Naive thymus-derived CD8-positive, alpha-beta T cell (primary cell): ENCODE results near the gene HS6ST3. TPM values are rescaled to one million over a fixed set of nuclear protein-coding genes. Genes with fewer than 3 reads are reported as not detected.
"Not testable (repeated sequence)": the region's sequence is repeated elsewhere in the genome, so short reads cannot be mapped to it uniquely, and the experiment has no call there.

Source experiments
- ATAC-seq, 2 donors: fragments of 150-1000 bp; cut with Tn5 transposase in 1 of 2; sonication (Bioruptor Pico), chemical (Tn5 transposase) in 1 of 2; 1 replicate in 1 of 2; 2 replicates in 1 of 2; pipeline ENCODE4 v1.10.0; 2021; ENCODE audit warnings: mild to moderate bottlenecking in 2 of 2, moderate library complexity in 2 of 2
- POLR2A ChIA-PET: fragments of 350-600 bp; sonication (Branson Sonifier 250); formaldehyde crosslinking; loops from one replicate; lab custom pipeline; 2021; ENCODE audit warnings: antibody characterized with exemption; lab: Charles Lee
- DNase-seq, 10 donors: peaks; one replicate each; pipeline versions ENCODE4 v3.0.0 to v3.0.0-alpha.2; 2020 to 2022
- H3K27ac Mint-ChIP-seq, 10 donors: one replicate each; pipeline ENCODE4 v1.8.0; 2020 to 2022; ENCODE audit warnings: mild to moderate bottlenecking in 10 of 10, mixed read lengths in 10 of 10, moderate library complexity in 4 of 10, inconsistent platforms in 1 of 10
- H3K27me3 Mint-ChIP-seq, 5 donors: one replicate each; pipeline ENCODE4 v1.8.0; 2021 to 2022; ENCODE audit warnings: mixed read lengths in 5 of 5
- H3K36me3 Mint-ChIP-seq, 3 donors: one replicate each; pipeline ENCODE4 v1.8.0; 2020 to 2022; ENCODE audit warnings: mixed read lengths in 3 of 3, mild to moderate bottlenecking in 2 of 3, inconsistent platforms in 1 of 3
- H3K4me1 Mint-ChIP-seq, 4 donors: one replicate each; pipeline ENCODE4 v1.8.0; 2021 to 2022; ENCODE audit warnings: mixed read lengths in 4 of 4
- H3K4me3 Mint-ChIP-seq, 10 donors: one replicate each; pipeline ENCODE4 v1.8.0; 2020 to 2022; ENCODE audit warnings: mild to moderate bottlenecking in 10 of 10, mixed read lengths in 10 of 10, moderate library complexity in 6 of 10, inconsistent platforms in 1 of 10
- H3K9me3 Mint-ChIP-seq, 9 donors: one replicate each; pipeline ENCODE4 v1.8.0; 2020 to 2022; ENCODE audit warnings: mixed read lengths in 9 of 9, mild to moderate bottlenecking in 3 of 9, inconsistent platforms in 1 of 9, moderate library complexity in 1 of 9
- polyA plus RNA-seq, 3 donors: library from polyadenylated mRNA; unstranded; fragments of 300-500 nt; fragmentation: Illumina TruSeq; gene quantifications; one replicate each; pipeline ENCODE4 v1.2.3, GENCODE V29; 2021
- total RNA-seq, 8 experiments: library from RNA in 2 of 8; stranded (reverse) in 2 of 8; gene quantifications; one replicate each; pipeline ENCODE4 v1.2.3 and lab custom pipeline; 2021 to 2026

HS6ST3 gene
- total and polyA plus RNA-seq, 5 experiments from 2014 or later, result not detected

DNA sequence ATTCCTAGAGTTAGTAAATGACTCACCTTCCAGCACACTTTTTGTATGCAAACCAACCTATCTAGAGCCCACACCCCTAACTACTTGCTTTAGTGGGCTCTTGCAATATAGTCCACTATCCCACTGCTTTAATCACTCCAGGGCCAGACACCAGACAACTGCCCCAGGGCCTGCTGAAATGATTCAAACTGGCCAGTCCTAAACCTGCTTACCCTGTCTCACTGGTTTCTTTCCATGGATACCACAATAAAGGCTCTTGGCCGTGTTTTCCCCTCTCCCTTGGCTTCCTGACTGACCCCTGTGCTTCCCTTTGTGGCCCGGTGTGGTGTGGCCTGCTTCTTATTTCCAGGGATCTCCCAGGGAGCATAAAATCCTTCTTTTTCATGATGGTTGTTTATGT lies 14.6 kb downstream of the HS6ST3 start:
- H3K4me1 Mint-ChIP-seq, result no peaks in the 10 kb centered on the region
- H3K27me3 Mint-ChIP-seq, result peaks cover 0 to 20% (median 0%) of the 10 kb centered on the region in 5 donors
- H3K36me3 Mint-ChIP-seq, result peaks cover 0 to 16% (median 0%) of the 10 kb centered on the region in 3 donors
- DNase-seq (no peak), ATAC-seq (no peak)
- H3K27ac Mint-ChIP-seq, result no peak overlapping the region
- POLR2A ChIA-PET, result no interaction called here
- no peak overlapping the region for H3K4me3 Mint-ChIP-seq
- H3K9me3 Mint-ChIP-seq, result peaks cover 13 to 39% (median 18%) of the 10 kb centered on the region in 9 donors

DNA sequence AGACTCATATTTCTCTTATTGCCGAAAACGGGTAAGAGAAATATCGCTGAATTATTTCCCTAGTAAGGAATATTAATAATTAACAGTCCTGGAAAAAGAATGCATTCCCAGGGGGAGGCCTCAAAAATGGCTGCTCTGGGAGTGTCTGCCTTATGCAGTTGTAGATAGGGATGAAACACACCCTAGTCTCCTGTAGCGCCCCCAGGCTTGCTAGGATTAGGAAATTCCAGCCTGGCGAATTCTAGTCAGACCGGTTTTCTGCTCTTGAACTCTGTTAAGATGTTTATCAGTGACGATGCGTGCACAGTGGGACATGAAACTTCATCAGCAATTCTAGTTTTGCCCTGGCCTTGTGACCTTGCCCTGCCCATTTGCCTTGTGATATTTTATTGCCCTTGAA lies 18.2 kb downstream of the HS6ST3 start:
- H3K4me1 Mint-ChIP-seq, H3K27ac Mint-ChIP-seq, POLR2A ChIA-PET, H3K4me3 Mint-ChIP-seq, DNase-seq, ATAC-seq: not testable (repeated sequence)
- H3K9me3 Mint-ChIP-seq, result peaks cover 17 to 48% (median 22%) of the 10 kb centered on the region in 9 donors
- H3K36me3 Mint-ChIP-seq, result peaks cover 0 to 20% (median 0%) of the 10 kb centered on the region in 3 donors
- H3K27me3 Mint-ChIP-seq, result peaks cover 0 to 17% (median 0%) of the 10 kb centered on the region in 5 donors

DNA sequence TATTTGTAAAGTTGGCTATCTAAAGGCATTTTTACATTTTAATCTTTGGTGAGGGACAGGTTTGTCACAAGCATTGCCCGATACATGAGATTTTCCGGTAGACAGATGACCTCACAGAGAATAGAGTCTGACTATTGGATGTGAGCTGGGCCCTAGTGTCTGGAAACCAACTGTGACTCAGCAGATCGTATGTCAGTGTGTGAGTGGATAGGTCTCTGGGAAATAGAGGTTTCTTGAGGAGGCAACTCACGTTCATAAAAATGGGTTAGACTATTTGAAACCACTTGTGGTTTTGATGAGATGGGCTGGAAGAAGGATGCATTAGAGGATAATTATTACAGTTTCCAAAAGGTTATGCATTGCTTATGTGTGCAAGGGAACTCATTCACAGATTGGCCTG lies 19.2 kb downstream of the HS6ST3 start:
- no peak for DNase-seq
- H3K36me3 Mint-ChIP-seq, result peaks cover 0 to 20% (median 0%) of the 10 kb centered on the region in 3 donors
- peaks cover 17 to 48% (median 22%) of the 10 kb centered on the region in 9 donors for H3K9me3 Mint-ChIP-seq

DNA sequence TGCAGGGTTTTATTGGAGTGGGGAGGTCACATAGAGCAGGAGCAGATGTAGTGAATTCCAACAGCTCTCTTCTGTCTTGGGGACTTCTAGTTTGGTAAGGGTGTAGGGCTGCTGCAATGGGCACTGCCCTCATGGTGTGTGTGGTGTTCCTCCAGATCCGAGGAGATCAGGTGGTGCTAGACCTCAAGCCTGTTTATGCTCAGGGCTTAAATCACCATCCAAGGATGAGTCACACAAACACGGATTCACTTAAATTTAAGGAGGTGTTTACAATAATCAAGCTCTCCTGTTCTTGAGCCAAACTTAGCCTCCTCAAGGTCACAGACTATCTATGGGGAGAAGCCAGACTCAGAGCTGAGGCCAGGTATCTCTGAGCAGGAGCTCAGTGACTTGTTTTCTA lies 23.0 kb downstream of the HS6ST3 start:
- POLR2A ChIA-PET, result no interaction called here
- Mint-ChIP-seq H3K4me1 (no peaks in the 10 kb centered on the region), H3K4me3 (no peak overlapping the region), H3K27me3 (peaks cover 0 to 3% (median 0%) of the 10 kb centered on the region in 5 donors), H3K36me3 (peaks cover 0 to 9% (median 0%) of the 10 kb centered on the region in 3 donors), H3K9me3 (peaks cover 9 to 24% (median 16%) of the 10 kb centered on the region in 9 donors), H3K27ac (no peak overlapping the region)
- DNase-seq (no peak), ATAC-seq (no peak)

More for the DNA sequence above, 19.2 kb downstream of the HS6ST3 start:
- Mint-ChIP-seq H3K27ac (no peak overlapping the region), H3K4me3 (no peak overlapping the region), H3K4me1 (no peaks in the 10 kb centered on the region), H3K27me3 (peaks cover 0 to 17% (median 0%) of the 10 kb centered on the region in 5 donors)
- ATAC-seq, result no peak
- POLR2A ChIA-PET, result no interaction called here

DNA sequence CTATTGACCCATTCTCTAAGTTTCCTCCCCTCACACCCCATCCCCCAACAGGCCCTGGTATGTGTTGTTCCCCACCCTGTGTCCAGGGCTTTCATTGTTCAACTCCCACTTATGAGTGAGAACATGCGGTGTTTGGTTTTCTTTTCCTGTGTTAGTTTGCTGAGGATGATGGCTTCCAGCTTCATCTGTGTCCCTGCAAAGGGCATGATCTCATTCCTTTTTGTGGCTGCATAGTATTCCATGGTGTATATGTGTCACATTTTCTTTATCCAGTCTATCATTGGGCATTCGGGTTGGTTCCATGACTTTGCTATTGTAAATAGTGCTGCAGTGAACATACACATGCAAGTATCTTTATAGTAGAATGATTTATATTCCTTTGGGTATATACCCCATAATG lies 25.5 kb downstream of the HS6ST3 start:
- H3K4me1 Mint-ChIP-seq, H3K27ac Mint-ChIP-seq, H3K36me3 Mint-ChIP-seq, H3K9me3 Mint-ChIP-seq, H3K4me3 Mint-ChIP-seq, ATAC-seq, DNase-seq, H3K27me3 Mint-ChIP-seq, POLR2A ChIA-PET: not testable (repeated sequence)

DNA sequence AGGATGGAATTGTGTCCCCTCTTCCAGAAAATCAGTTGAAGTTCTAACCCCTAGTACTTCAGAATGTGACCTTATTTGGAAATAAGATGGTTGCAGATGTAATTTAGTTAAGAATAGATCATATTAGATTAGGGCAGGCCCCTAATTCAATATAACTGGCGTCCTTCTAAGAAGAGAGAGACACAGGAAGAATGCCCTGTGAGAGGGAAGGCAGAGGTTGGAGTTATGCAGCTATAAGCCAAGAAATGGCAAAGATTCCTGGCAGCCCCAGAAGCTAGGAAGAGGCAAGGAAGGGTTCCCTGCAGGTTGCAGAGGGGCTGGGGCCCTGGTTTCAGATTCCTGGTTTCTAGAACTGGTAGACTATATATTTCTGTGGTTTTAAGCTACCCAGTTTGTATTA lies 30.0 kb downstream of the HS6ST3 start:
- Mint-ChIP-seq H3K27ac (no peak overlapping the region), H3K9me3 (peaks cover 0 to 10% (median 0%) of the 10 kb centered on the region in 9 donors), H3K36me3 (no peaks in the 10 kb centered on the region), H3K4me3 (no peak overlapping the region), H3K27me3 (peaks cover 0 to 4% (median 0%) of the 10 kb centered on the region in 5 donors), H3K4me1 (no peaks in the 10 kb centered on the region)
- POLR2A ChIA-PET, result no interaction called here
- DNase-seq (no peak), ATAC-seq (no peak)

DNA sequence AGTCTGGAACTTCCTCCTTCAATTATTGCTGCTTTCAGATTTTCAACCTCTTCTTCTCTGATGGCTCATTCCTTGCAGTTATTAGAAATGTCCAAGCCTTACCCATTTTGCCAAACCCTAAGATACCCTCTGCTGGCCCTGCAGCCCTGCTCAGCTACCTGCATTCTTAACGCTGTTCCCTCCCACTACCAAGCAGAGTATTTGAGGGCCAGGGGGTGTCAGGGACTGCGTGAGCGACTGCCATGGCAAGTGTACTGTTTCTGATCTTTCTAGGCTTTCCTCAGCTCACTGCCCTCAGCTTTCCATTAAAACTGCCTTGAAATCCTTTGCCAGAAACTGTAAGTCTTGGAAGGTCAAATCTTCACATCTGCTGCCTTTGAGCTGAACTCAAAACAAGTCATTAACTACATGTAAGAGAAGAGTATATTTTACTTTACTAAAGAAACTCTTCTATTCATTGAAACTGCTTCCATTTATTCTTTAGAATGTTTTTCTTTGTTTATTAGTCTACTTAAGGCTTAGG lies 41.0 kb downstream of the HS6ST3 start:
- Mint-ChIP-seq H3K27ac (no peak overlapping the region), H3K4me1 (peaks cover 0 to 4% (median under 1%) of the 10 kb centered on the region in 4 donors), H3K36me3 (no peaks in the 10 kb centered on the region), H3K27me3 (peaks cover 0 to 1% (median 0%) of the 10 kb centered on the region in 5 donors), H3K4me3 (no peak overlapping the region), H3K9me3 (peaks cover 0 to 21% (median 2%) of the 10 kb centered on the region in 9 donors)
- ATAC-seq (no peak), DNase-seq (no peak)
- POLR2A ChIA-PET, result no interaction called here

DNA sequence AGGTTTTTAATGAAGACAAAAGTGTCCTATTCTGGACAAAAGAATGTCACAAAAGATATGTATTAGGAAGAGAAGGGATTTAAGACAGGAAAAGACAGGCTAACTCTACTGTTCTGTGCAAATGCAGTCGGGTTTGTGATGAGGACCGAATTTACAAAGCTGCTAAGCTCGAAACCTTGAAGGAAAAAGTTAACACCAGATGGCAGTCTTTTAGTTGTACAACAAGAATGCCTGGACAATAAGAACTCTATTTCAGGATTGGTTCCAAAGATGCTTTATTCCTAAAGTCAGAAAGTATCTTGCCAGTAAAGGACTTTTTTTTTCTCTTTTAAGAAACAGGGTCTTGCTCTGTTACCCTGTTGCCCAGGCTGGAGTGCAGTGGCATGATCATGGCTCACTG lies 51.1 kb downstream of the HS6ST3 start:
- Mint-ChIP-seq H3K27ac (no peak overlapping the region), H3K4me3 (no peak overlapping the region), H3K4me1 (no peaks in the 10 kb centered on the region), H3K27me3 (no peaks in the 10 kb centered on the region), H3K36me3 (no peaks in the 10 kb centered on the region), H3K9me3 (peaks cover 0 to 7% (median 0%) of the 10 kb centered on the region in 9 donors)
- ATAC-seq, result no peak
- POLR2A ChIA-PET, result no interaction called here
- DNase-seq, result no peak

DNA sequence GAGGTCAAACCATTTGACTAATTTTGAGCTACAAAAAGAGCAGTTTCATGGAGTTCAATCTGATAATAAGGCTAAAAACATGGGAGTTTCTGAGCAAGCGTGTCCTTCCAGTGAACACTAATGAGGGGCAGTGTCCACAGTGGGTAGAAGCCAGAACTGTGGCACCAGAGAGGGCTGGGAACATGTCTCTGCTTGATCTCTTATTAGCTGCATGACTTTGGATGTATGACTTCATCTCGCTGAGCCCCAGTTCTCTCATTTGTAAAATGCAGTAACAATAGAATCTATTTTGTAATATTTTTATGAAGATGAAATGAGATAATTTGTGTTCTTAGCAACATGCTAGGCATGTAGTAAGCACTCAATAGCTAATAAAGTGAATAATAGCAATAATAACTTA lies 69.8 kb downstream of the HS6ST3 start:
- H3K4me3 Mint-ChIP-seq, result no peak overlapping the region
- no peaks in the 10 kb centered on the region for H3K4me1 Mint-ChIP-seq
- H3K36me3 Mint-ChIP-seq, result no peaks in the 10 kb centered on the region
- peaks cover 0 to 18% (median 1%) of the 10 kb centered on the region in 9 donors for H3K9me3 Mint-ChIP-seq
- POLR2A ChIA-PET, result no interaction called here
- H3K27ac Mint-ChIP-seq, result no peak overlapping the region
- DNase-seq (no peak), ATAC-seq (no peak)
- peaks cover 0 to 8% (median 0%) of the 10 kb centered on the region in 5 donors for H3K27me3 Mint-ChIP-seq

DNA sequence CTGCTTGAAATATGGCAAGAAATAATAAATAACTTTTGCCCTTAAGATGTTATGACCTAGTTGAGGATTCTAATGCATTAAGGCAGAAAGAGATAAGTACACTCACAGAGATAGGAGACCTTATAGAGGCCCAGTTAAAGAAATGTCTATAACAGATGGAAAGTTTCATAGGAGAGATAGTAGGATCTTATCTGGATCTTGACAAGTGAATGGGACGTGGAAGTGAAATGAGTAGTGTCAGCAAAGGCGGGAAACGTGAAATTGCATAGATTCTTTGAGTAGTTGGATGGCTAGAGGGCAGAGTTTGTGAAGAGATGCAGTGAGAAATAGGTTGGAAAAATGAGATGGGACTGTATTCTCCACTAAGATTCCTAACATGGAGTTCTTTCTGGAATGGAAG lies 71.2 kb downstream of the HS6ST3 start:
- Mint-ChIP-seq H3K4me3 (no peak overlapping the region), H3K4me1 (no peaks in the 10 kb centered on the region), H3K27me3 (peaks cover 0 to 8% (median 0%) of the 10 kb centered on the region in 5 donors), H3K9me3 (peaks cover 0 to 18% (median 2%) of the 10 kb centered on the region in 9 donors), H3K36me3 (no peaks in the 10 kb centered on the region), H3K27ac (no peak overlapping the region)
- ATAC-seq (no peak), DNase-seq (no peak)
- POLR2A ChIA-PET, result no interaction called here

DNA sequence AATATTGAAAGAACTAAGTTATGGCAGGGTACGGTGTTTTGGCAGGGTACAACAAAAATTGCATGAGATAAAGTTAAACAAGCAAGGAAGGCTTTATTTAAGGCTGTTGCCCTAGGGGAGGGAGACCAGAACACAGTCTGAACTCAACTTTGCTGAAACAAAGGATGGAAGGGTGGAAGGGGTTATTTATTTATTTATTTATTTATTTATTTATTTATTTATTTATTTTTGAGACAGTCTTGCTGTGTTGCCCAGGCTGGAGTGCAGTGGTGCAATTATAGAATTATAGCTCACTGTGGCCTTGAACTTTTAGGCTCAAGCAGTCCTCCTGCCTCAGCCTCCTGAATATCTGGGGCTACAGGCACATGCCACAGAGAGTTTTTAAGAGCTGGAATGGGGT lies 75.9 kb downstream of the HS6ST3 start:
- Mint-ChIP-seq H3K27ac (no peak overlapping the region), H3K36me3 (no peaks in the 10 kb centered on the region), H3K4me3 (no peak overlapping the region), H3K9me3 (peaks cover 0 to 8% (median 2%) of the 10 kb centered on the region in 9 donors), H3K27me3 (peaks cover 0 to 4% (median 0%) of the 10 kb centered on the region in 5 donors), H3K4me1 (no peaks in the 10 kb centered on the region)
- DNase-seq (no peak), ATAC-seq (no peak)
- POLR2A ChIA-PET, result no interaction called here

DNA sequence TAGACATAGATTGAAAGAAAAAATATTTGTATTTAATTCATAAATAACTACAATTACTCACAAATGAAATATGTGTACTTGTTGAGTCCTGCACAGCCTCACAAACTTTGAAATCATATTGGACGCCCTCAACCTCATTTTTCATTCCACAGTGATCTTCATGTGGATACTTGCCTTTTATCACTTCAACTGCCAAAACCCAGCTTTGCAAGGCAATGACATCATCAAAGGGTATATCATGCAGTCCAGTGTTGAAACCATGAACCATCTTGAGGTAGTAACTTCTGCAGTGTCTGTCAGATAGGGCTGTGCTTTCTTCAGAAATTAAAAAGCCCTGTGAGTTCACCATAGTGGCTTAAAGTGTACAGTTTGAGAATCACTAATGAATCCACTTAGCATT lies 82.2 kb downstream of the HS6ST3 start:
- no peak for ATAC-seq
- H3K4me3 Mint-ChIP-seq, result no peak overlapping the region
- peaks cover 0 to 6% (median 0%) of the 10 kb centered on the region in 9 donors for H3K9me3 Mint-ChIP-seq
- H3K4me1 Mint-ChIP-seq, result no peaks in the 10 kb centered on the region
- H3K36me3 Mint-ChIP-seq, result no peaks in the 10 kb centered on the region
- H3K27me3 Mint-ChIP-seq, result peaks cover 0 to 4% (median 0%) of the 10 kb centered on the region in 5 donors
- POLR2A ChIA-PET, result no interaction called here
- no peak overlapping the region for H3K27ac Mint-ChIP-seq
- DNase-seq, result no peak

DNA sequence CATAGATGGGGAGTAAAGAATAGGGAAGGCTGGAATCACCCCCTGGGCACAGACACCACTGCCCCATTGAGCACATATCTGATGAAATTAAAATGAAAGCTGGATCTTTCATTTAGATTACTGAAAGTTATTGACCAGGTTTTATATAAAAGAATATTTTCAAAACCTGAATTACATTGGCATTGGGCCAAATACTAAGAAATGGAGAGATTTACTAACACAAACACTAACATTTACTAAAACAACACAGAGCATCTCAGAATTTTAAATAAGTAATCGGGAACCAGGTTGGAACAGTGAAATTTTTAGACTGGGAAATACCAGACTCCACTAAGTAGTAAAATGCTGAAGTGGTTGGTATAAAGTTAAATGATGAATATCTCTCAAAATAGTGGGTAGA lies 88.9 kb downstream of the HS6ST3 start:
- H3K27me3 Mint-ChIP-seq, result peaks cover 0 to 2% (median 0%) of the 10 kb centered on the region in 5 donors
- no peak overlapping the region for H3K4me3 Mint-ChIP-seq
- ATAC-seq (no peak), DNase-seq (no peak)
- POLR2A ChIA-PET, result no interaction called here
- no peaks in the 10 kb centered on the region for H3K4me1 Mint-ChIP-seq
- no peaks in the 10 kb centered on the region for H3K36me3 Mint-ChIP-seq
- peaks cover 0 to 17% (median 2%) of the 10 kb centered on the region in 9 donors for H3K9me3 Mint-ChIP-seq
- no peak overlapping the region for H3K27ac Mint-ChIP-seq

DNA sequence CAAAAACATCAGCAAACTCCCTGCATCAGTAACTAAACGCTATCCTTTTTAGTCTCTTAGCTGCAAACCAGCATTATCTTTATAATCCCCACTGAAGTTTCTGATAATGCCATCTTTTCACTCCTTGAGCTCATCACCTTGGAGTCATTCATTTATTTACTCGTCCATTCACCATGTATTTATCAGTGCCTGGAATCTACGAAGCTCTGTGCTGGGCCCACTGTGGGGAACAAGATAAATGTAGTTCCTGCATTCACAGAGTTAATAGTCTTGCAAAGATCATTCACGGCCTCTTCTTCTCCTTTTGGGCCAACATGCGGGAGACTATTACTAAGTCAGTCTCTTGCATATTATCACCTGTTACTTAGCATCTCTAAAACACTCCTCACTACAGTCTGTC lies 89.4 kb downstream of the HS6ST3 start:
- no peaks in the 10 kb centered on the region for H3K4me1 Mint-ChIP-seq
- DNase-seq, result no peak
- H3K27me3 Mint-ChIP-seq, result peaks cover 0 to 2% (median 0%) of the 10 kb centered on the region in 5 donors
- POLR2A ChIA-PET, result no interaction called here
- H3K4me3 Mint-ChIP-seq, result no peak overlapping the region
- peaks cover 0 to 19% (median 3%) of the 10 kb centered on the region in 9 donors for H3K9me3 Mint-ChIP-seq
- no peak for ATAC-seq
- H3K27ac Mint-ChIP-seq, result no peak overlapping the region
- no peaks in the 10 kb centered on the region for H3K36me3 Mint-ChIP-seq
